Tibial nerve (tissue), 4 donors: ENCODE measurements around the gene ZNF892. TPM values are rescaled to one million over a fixed set of nuclear protein-coding genes. Genes with fewer than 3 reads are reported as not detected.

Source experiments
- DNase-seq, 2 donors: peaks; one replicate each; pipeline ENCODE4 v3.0.0-alpha.2; 2019; ENCODE audit warnings: low spot score in 2 of 2
- H3K27ac ChIP-seq, 4 donors: fragments of 200-600 bp; sonication (generic) in 3 of 4; one replicate each; pipeline ENCODE4 v1.5.1; 2017 to 2019; ENCODE audit warnings: mild to moderate bottlenecking in 1 of 4
- H3K27me3 ChIP-seq, 2 donors: fragments of 200-600 bp; sonication (generic) in 1 of 2; one replicate each; pipeline versions ENCODE4 v1.5.1 to v1.6.0; 2017 to 2019
- H3K36me3 ChIP-seq, 3 donors: fragments of 200-600 bp; sonication (generic); one replicate each; pipeline ENCODE4 v1.5.1; 2018 to 2019
- H3K4me1 ChIP-seq, 4 donors: fragments of 200-600 bp; sonication (generic) in 3 of 4; one replicate each; pipeline ENCODE4 v1.5.1; 2017 to 2019
- H3K4me3 ChIP-seq, 4 donors: fragments of 200-600 bp; sonication (generic) in 3 of 4; one replicate each; pipeline ENCODE4 v1.5.1; 2017 to 2019; ENCODE audit warnings: mild to moderate bottlenecking in 1 of 4, moderate library complexity in 1 of 4
- H3K9me3 ChIP-seq, 4 donors: fragments of 200-600 bp; sonication (generic) in 3 of 4; one replicate each; pipeline ENCODE4 v1.5.1; 2017 to 2019
- CTCF ChIP-seq, 5 experiments: fragments of 200-600 bp in 3 of 5; fragments of 450-650 bp in 2 of 5; sonication (generic) in 3 of 5; IDR thresholded peaks; one replicate each; pipeline ENCODE4 v1.5.1; 2016 to 2019; ENCODE audit warnings: antibody characterized with exemption in 5 of 5, mild to moderate bottlenecking in 3 of 5, moderate library complexity in 2 of 5
- EP300 ChIP-seq, 2 donors: sonication (generic); formaldehyde crosslinking; IDR thresholded peaks; one replicate each; pipeline ENCODE4 v1.6.1; 2017; ENCODE audit warnings: antibody characterized with exemption in 2 of 2, mild to moderate bottlenecking in 1 of 2
- POLR2A ChIP-seq, 2 donors: fragments of 450-650 bp; IDR thresholded peaks; one replicate each; pipeline ENCODE4 v1.6.1; 2017; ENCODE audit warnings: antibody characterized with exemption in 2 of 2, mild to moderate bottlenecking in 2 of 2, moderate library complexity in 2 of 2
- WGBS, 2 donors: methylation state at CpG; one replicate each; pipeline ENCODE4 v1.1.5; 2018; 5-methylcytosine and 5-hydroxymethylcytosine counted together
- total RNA-seq, 4 donors: library from RNA; depleted of rRNA; stranded (reverse); fragments of >200 nt; gene quantifications; one replicate each; pipeline ENCODE4 v1.1.0, GENCODE V29; 2016

ZNF892 gene
- 10 to 100 TPM in 3 of 4 donors, 1 to 10 TPM in 1; 7.7 to 21.2 (median 14.7) TPM for total RNA-seq

- Histone ChIP-seq H3K4me3 (peak within 1 kb of the TSS; percentile 70 to 84 (median 74)), H3K27me3 (no peaks in the 10 kb centered on the region), H3K4me1 (peaks cover 0 to 22% (median 0%) of the 10 kb centered on the region in 4 donors), H3K27ac (peak within 1 kb of the TSS; percentile 74 to 90 (median 86)), H3K9me3 (peaks cover 0 to 27% (median 9%) of the 10 kb centered on the region in 4 donors), H3K36me3 (peaks cover 0 to 45% (median 7%) of the 10 kb centered on the region in 3 donors)
- 0 to 1% methylated on average over 42 to 57 of the region's 74 CpGs for WGBS, 2 donors
- TF ChIP-seq CTCF (IDR thresholded peaks at IDR 0.05) = peak in 4 of 5 experiments; percentile 20 to 64 (median 39)
- TF ChIP-seq POLR2A (IDR thresholded peaks at IDR 0.05) = peak in 1 of 2 donors; percentile 50
- TF ChIP-seq EP300 (IDR thresholded peaks at IDR 0.05) = peak; percentile 24 to 84
- peak; percentile 69 to 82 for DNase-seq
Measured at GRCh38 chr2:95207111-95207961, at the start of gene ZNF892. Gene ZNF892, plus strand, starts transcription at chr2:95207521. Its CDS starts 295 bp downstream, at chr2:95207816.

GRCh38 chr2:95158441-95158840, 48.9 kb upstream of the ZNF892 start:
- peaks cover 0 to 23% (median 6%) of the 10 kb centered on the region in 4 donors for H3K9me3 ChIP-seq
- WGBS, 2 donors = 64 to 65% methylated on average over 10 of the region's 10 CpGs
- no peak for DNase-seq
- peak overlapping the region; percentile 57 to 90 (median 78) for H3K4me3 ChIP-seq
- H3K27ac ChIP-seq = peak overlapping the region in 3 of 4 donors; percentile 83 to 90 (median 86)
- no peaks in the 10 kb centered on the region for H3K27me3 ChIP-seq
- peaks cover 0 to 32% (median 12%) of the 10 kb centered on the region in 4 donors for H3K4me1 ChIP-seq
- TF ChIP-seq POLR2A (IDR thresholded peaks at IDR 0.05) = no peak
- no peak for TF ChIP-seq CTCF (IDR thresholded peaks at IDR 0.05)
- TF ChIP-seq EP300 (IDR thresholded peaks at IDR 0.05) = no peak
- peaks cover 0 to 50% (median 3%) of the 10 kb centered on the region in 3 donors for H3K36me3 ChIP-seq

GRCh38 chr2:95158891-95159619, 48.3 kb upstream of the ZNF892 start:
- Histone ChIP-seq H3K27ac (peak overlapping the region in 3 of 4 donors; percentile 83 to 90 (median 86)), H3K4me3 (peak overlapping the region; percentile 57 to 90 (median 78)), H3K4me1 (peaks cover 0 to 38% (median 12%) of the 10 kb centered on the region in 4 donors), H3K36me3 (peaks cover 0 to 44% (median under 1%) of the 10 kb centered on the region in 3 donors), H3K9me3 (peaks cover 0 to 17% (median 5%) of the 10 kb centered on the region in 4 donors), H3K27me3 (no peaks in the 10 kb centered on the region)
- TF ChIP-seq CTCF (IDR thresholded peaks at IDR 0.05) (no peak), EP300 (IDR thresholded peaks at IDR 0.05) (no peak), POLR2A (IDR thresholded peaks at IDR 0.05) (no peak)
- WGBS, 2 donors = 0 to 1% methylated on average over 10 to 11 of the region's 58 CpGs
- peak; percentile 10 to 19 for DNase-seq

GRCh38 chr2:95159690-95160449, 47.5 kb upstream of the ZNF892 start, which contains the start of gene ZNF514:
Gene ZNF514, minus strand, starts transcription at chr2:95159848. Its CDS starts 6,595 bp downstream, at chr2:95153253.
- peaks cover 0 to 10% (median 2%) of the 10 kb centered on the region in 4 donors for H3K9me3 ChIP-seq
- no peaks in the 10 kb centered on the region for H3K27me3 ChIP-seq
- TF ChIP-seq EP300 (IDR thresholded peaks at IDR 0.05) (peak in 1 of 2 donors; percentile 22), CTCF (IDR thresholded peaks at IDR 0.05) (no peak), POLR2A (IDR thresholded peaks at IDR 0.05) (no peak)
- peak within 1 kb of the TSS; percentile 82 to 90 (median 86) for H3K27ac ChIP-seq
- peak; percentile 45 to 48 for DNase-seq
- WGBS, 2 donors = 18 to 27% methylated on average over 20 to 31 of the region's 64 CpGs
- peak within 1 kb of the TSS; percentile 57 to 90 (median 78) for H3K4me3 ChIP-seq
- H3K36me3 ChIP-seq = peaks cover 0 to 36% (median 0%) of the 10 kb centered on the region in 3 donors
- H3K4me1 ChIP-seq = peaks cover 0 to 46% (median 15%) of the 10 kb centered on the region in 4 donors
